ENCODE results near the gene SUCLG1. TPM values are rescaled to one million over a fixed set of nuclear protein-coding genes. Genes with fewer than 3 reads are reported as not detected.

The SUCLG1 gene
- polyA plus RNA-seq, 1 donor (not counting 4 experiments of a cell fraction or from before 2014, with no cell fraction given): 83.6 TPM

- H3K4me1 ChIP-seq (ENCODE audit: control insufficient read depth, extremely low read depth, insufficient read depth, low read length): no peaks in the 10 kb centered on the region
- FAIRE-seq (no peak), DNase-seq (ENCODE audit: low read depth, low spot score) (no peak)
- H3K9ac ChIP-seq (ENCODE audit: control insufficient read depth, extremely low read depth, insufficient read depth, low read length): no peak overlapping the region
- no peaks in the 10 kb centered on the region for H3K9me3 ChIP-seq (ENCODE audit: control insufficient read depth, low read depth, low read length)
- no peak for TF ChIP-seq CTCF (optimal IDR thresholded peaks at IDR 0.05 in 1 of 3, IDR thresholded peaks at IDR 0.05 in 1 of 3, conservative IDR thresholded peaks at IDR 0.05 in 1 of 3; ENCODE audit: extremely low read depth in 1 of 3, insufficient read depth in 2 of 3, low read length in 3 of 3)
- TF ChIP-seq EZH2 (IDR thresholded peaks at IDR 0.05; ENCODE audit: low read length): no peak
- H4K20me1 ChIP-seq (ENCODE audit: control insufficient read depth, extremely low read depth, insufficient read depth, low read length): no peaks in the 10 kb centered on the region
- H3K9me1 ChIP-seq (ENCODE audit: control insufficient read depth, extremely low read depth, insufficient read depth, low read length): no peaks in the 10 kb centered on the region
- H3K27ac ChIP-seq (ENCODE audit: control insufficient read depth, insufficient read depth, low read length): no peak overlapping the region
- dilution Hi-C loops (cut with MboI; ENCODE audit: extremely low pct_ligation_motif_present, low sequenced_read_pairs): no loop called here
- H3K4me3 ChIP-seq (ENCODE audit: control insufficient read depth in 2 of 3, extremely low read depth in 1 of 3, insufficient read depth in 2 of 3, low read depth in 1 of 3, low read length in 3 of 3): no peak overlapping the region
- no peaks in the 10 kb centered on the region for H3K79me2 ChIP-seq (ENCODE audit: control insufficient read depth, insufficient read depth, low read length)
- no peak overlapping the region for H2AFZ ChIP-seq (ENCODE audit: control insufficient read depth, low read length)
- no peaks in the 10 kb centered on the region for H3K27me3 ChIP-seq (ENCODE audit: control insufficient read depth, extremely low read depth, insufficient read depth, low read length)
- H3K36me3 ChIP-seq (ENCODE audit: control insufficient read depth in 2 of 2, extremely low read depth in 1 of 2, insufficient read depth in 2 of 2, low read length in 2 of 2): no peaks in the 10 kb centered on the region
- no peak overlapping the region for H3K4me2 ChIP-seq (ENCODE audit: control insufficient read depth, extremely low read depth, insufficient read depth, low read depth, low read length)
These were observed 24.2 kb upstream of the SUCLG1 start for GRCh38 chr2:84483320-84483719.

GRCh38 chr2:84482603-84483002, 23.5 kb upstream of the SUCLG1 start:
- TF ChIP-seq EZH2 (IDR thresholded peaks at IDR 0.05; ENCODE audit: low read length): no peak
- TF ChIP-seq CTCF (optimal IDR thresholded peaks at IDR 0.05 in 1 of 3, IDR thresholded peaks at IDR 0.05 in 1 of 3, conservative IDR thresholded peaks at IDR 0.05 in 1 of 3; ENCODE audit: extremely low read depth in 1 of 3, insufficient read depth in 2 of 3, low read length in 3 of 3): no peak
- Histone ChIP-seq H3K79me2 (ENCODE audit: control insufficient read depth, insufficient read depth, low read length) (no peaks in the 10 kb centered on the region), H3K27me3 (ENCODE audit: control insufficient read depth, extremely low read depth, insufficient read depth, low read length) (no peaks in the 10 kb centered on the region), H3K9me1 (ENCODE audit: control insufficient read depth, extremely low read depth, insufficient read depth, low read length) (no peaks in the 10 kb centered on the region), H3K4me3 (ENCODE audit: control insufficient read depth in 2 of 3, extremely low read depth in 1 of 3, insufficient read depth in 2 of 3, low read depth in 1 of 3, low read length in 3 of 3) (no peak overlapping the region), H3K4me2 (ENCODE audit: control insufficient read depth, extremely low read depth, insufficient read depth, low read depth, low read length) (no peak overlapping the region), H4K20me1 (ENCODE audit: control insufficient read depth, extremely low read depth, insufficient read depth, low read length) (no peaks in the 10 kb centered on the region), H2AFZ (ENCODE audit: control insufficient read depth, low read length) (no peak overlapping the region), H3K36me3 (ENCODE audit: control insufficient read depth in 2 of 2, extremely low read depth in 1 of 2, insufficient read depth in 2 of 2, low read length in 2 of 2) (no peaks in the 10 kb centered on the region), H3K4me1 (ENCODE audit: control insufficient read depth, extremely low read depth, insufficient read depth, low read length) (no peaks in the 10 kb centered on the region), H3K9me3 (ENCODE audit: control insufficient read depth, low read depth, low read length) (no peaks in the 10 kb centered on the region), H3K27ac (ENCODE audit: control insufficient read depth, insufficient read depth, low read length) (no peak overlapping the region), H3K9ac (ENCODE audit: control insufficient read depth, extremely low read depth, insufficient read depth, low read length) (no peak overlapping the region)
- DNase-seq (ENCODE audit: low read depth, low spot score) (no peak), FAIRE-seq (no peak)
- dilution Hi-C loops (cut with MboI; ENCODE audit: extremely low pct_ligation_motif_present, low sequenced_read_pairs): no loop called here
